Right lung (tissue), 5 donors: ENCODE results near the gene ISY1. TPM values are rescaled to one million over a fixed set of nuclear protein-coding genes. Genes with fewer than 3 reads are reported as not detected.
"Not testable (repeated sequence)": the region's sequence is repeated elsewhere in the genome, so short reads cannot be mapped to it uniquely, and the experiment has no call there.

Source experiments
- DNase-seq, 2 donors: peaks; one replicate each; pipeline ENCODE4 v3.0.0-alpha.2; 2013
- polyA plus RNA-seq, 5 donors: library from polyadenylated mRNA; unstranded; fragments of 120-200 nt; gene quantifications; one replicate each; pipeline versions ENCODE4 v1.2.1 to v1.2.3, GENCODE V29; 2013; ENCODE audit warnings: inconsistent platforms in 1 of 5, low replicate concordance in 1 of 5; ENCODE audit not compliant: insufficient read length in 5 of 5, insufficient read depth in 1 of 5

ISY1 gene
- polyA plus RNA-seq, 5 donors, result 48.5 to 66.6 (median 51.3) TPM

DNA sequence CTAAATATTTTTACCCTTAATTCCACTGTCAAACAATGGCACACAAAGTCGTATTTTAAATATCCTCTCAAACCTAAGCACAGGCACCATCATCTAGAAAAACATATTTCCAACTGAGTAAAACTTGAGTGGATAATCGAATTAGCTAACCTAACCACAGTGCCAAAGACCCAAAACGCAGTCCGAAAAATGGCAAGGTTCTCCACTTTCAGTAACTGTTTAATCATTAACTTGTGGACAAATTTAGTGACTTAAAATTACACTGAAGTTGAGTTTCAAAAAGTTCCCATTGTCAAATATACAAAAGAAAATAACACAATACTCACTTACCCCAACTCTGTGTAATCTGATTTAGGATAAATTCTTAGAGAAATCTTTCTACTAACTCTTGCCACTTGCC is 12.9 kb upstream of the ISY1 start:
- DNase-seq, result no peak

DNA sequence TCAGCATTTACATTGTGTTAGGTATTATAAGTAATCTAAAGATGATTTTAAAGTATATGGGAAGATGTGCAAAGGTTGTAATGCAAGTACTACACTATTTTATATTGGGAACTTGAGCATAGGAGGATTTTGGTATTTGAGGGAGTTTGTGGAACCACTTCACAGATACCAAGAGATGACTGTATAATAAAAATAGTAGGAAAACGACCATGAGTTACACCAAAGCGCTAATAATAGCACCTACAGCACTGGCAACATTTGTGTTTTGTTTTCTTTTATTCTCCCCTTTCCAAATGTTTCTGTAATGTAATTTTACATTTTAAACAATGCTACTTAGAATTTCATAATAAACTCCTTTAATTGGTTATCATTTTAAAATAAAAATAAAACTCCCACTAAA is 12.3 kb upstream of the ISY1 start:
- DNase-seq, result no peak

DNA sequence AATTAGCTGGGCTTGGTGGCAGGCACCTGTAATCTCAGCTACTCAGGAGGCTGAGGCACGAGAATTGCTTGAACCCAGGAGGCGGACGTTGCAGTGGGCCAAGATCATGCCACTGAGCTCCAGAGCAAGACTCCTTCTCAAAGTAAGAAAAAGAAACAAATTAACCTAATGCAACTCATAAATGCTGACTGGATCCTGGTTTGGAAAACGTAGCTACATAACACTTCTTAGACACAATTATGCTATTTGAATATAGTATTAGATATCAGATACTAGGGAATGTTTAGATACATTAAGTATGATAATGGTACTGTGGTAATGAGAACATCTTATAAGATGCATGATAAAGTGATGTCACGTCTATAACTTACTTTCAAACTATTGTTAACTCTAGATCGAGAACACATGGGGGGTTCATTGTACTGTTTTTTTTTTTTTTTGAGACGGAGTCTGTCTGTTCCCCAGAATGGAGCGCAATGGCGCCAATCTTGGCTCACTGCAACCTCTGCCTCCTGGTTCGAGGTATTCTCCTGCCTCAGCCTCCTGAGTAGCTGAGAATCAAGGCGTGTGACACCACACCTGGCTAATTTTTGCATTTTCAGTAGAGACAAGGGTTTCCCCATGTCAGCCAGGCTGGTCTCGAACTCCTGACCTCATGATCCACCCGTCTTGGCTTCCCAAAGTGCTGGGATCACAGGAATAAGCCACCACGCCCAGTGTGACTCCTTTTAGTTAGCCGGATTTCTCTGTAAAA is 5.9 kb upstream of the ISY1 start:
- no peak for DNase-seq

DNA sequence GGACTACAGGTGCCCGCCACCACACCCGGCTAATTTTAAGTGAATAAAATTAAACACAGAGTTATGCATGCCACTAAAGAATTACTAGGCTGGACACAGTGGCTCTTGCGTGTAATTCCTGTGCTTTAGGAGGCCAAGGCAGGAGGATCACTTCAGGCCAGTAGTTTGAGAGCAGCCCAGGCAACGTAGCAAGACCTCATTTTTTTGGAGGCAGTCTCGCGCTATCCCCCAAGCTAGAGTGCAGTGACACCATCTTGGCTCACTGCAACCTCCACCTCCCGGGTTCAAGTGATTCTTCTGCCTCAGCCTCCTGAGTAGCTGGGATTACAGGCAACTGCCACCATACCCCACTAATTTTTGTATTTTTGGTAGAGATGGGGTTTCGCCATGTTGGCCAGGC is 4.7 kb upstream of the ISY1 start:
- DNase-seq, result not testable (repeated sequence)

DNA sequence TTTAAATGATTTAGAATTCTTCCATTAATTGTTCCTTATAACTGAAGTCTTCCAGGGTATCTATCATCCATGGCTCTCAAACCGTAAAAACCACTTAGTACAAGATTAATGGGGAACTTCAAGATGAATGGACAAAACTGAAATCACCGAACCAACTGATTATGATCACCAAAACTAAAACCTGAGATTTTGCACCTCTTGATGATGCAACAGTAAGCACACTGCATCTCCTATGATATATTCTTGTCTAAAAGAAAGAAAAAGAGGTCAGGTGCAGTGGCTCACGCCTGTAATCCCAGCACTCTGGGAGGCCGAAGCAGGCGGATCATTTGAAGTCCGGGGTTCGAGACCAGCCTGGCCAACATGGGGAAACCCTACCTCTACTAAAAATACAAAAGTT is 3.6 kb upstream of the ISY1 start:
- no peak for DNase-seq

DNA sequence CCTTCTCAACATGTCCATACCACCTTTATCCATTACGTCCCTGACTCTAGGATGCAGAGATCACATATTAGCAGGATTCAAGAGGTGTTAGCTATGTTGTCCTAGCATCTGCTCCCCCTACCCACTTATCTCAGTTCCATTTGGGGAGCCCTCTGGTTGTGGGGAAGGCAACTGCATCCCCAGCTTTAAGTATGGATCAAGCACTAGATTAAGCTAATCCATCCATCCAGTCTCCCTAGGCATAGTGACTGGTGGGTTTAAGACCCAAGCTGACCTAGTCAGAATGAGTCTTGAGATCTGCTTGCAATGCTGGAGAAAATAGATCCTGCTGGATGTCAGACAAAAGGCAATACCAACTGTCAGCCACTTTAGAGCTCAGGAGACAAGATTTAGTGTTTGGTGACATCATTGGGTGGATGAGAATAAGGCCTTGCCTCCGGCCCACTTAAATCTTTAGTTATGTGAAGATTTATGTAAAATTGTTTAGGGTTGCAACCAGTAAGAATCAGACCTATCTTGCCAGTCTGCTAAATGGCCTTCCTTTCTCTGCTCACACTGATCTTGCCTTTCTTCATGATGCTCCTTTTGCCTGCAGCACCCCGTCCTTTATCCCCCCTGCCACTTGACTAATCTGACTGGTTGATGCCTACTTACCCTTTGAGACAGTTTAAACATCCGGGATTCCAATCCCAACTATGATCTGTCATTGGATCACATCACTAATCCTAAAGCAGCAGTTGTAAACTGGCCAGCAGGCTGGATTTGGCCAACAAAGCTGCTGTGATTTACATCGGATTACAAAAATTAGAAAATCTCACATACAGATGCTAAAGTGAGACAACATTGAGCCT is 2.1 kb upstream of the ISY1 start:
- DNase-seq, result no peak

DNA sequence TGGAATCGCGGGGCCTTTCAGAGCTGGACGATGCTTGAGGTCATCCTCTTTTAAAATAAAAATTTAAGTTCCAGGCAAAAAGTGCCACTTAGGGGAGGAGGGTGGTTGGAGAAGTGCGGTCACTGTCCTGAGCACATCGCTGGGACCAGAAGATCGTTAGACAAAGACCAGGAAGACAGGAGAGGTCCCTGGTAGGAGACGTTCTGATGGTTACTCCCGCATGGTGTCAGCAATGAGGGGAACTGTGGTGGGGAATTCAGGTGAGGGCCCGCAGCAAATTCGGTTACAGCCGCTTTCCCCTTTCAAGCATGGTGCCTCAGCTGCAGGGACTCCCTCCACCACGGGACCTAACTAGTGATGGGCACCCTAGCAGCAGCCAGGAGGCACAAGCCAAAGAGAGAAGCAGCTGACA is 1.0 kb upstream of the ISY1 start:
- DNase-seq, result peak; percentile 4 to 15

DNA sequence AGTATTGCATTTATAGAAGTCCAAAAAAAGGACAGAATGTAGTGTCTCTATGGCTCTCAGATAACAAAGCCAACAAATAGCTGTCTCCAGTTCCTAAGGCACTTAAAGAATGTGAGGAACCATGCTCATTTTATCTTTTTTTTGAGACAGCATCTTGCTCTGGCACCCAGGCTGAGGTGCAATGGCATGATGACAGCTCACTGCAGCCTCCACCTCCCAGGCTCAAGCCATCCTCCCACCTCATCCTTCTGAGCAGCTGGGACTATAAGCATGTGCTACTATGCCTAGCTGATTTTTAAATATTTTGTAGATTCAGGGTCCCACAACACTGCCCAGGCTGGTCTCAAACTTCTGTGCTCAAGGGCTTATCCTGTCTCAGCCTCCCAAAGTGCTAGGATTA is 16.1 kb downstream of the ISY1 start:
- DNase-seq, result no peak

DNA sequence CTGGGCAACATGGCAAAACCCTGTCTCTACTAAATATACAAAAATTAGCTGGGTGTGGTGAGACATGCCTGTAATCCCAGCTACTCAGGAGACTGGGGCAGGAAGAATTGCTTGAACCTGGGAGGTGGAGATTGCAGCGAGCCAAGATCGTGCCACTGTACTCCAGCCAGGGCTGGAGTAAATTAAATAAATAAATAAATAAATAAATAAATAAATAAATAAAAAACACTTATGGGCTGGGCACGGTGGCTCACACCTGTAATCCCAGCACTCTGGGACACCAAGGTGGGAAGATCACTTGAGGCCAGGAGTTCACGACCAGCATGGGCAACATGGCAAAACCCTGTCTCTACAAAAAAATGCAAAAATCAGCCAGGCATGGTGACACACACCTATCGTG is 19.9 kb downstream of the ISY1 start:
- DNase-seq, result not testable (repeated sequence)

DNA sequence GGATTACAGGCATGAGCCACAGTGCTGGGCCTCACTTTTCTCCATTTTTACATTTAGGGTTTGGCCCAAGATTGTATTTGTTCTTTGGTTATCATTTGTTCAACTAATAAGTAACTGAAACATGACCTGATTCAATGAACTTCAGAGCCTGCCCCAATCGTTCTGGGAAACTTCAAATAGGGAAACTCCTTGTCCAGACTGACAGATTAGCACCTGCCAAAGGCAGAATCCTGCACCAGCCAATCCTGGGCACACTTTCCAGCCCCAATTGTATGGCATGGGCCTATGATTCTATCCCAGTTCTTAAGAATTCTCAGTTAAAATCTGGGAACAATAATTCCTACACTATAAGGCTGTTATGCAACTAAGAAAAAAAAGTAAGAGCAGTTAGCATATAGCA is 21.0 kb downstream of the ISY1 start:
- DNase-seq, result no peak

DNA sequence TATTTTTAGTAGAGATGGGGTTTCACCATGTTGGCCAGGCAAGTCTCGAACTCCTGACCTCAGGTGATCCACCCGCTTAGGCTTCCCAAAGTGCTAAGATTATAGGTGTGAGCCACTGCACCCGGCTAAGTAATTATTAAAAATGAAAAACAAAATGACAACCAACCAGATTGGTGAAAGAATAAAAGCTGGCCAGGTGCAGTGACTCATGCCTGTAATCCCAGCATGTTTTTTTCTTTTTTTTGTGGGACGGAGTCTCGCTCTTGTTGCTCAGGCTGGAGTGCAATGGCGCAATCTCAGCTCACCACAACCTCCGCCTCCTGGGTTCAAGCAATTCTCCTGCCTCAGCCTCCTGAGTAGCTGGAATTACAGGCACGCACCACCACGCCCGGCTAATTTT is 24.6 kb downstream of the ISY1 start:
- DNase-seq, result not testable (repeated sequence)

DNA sequence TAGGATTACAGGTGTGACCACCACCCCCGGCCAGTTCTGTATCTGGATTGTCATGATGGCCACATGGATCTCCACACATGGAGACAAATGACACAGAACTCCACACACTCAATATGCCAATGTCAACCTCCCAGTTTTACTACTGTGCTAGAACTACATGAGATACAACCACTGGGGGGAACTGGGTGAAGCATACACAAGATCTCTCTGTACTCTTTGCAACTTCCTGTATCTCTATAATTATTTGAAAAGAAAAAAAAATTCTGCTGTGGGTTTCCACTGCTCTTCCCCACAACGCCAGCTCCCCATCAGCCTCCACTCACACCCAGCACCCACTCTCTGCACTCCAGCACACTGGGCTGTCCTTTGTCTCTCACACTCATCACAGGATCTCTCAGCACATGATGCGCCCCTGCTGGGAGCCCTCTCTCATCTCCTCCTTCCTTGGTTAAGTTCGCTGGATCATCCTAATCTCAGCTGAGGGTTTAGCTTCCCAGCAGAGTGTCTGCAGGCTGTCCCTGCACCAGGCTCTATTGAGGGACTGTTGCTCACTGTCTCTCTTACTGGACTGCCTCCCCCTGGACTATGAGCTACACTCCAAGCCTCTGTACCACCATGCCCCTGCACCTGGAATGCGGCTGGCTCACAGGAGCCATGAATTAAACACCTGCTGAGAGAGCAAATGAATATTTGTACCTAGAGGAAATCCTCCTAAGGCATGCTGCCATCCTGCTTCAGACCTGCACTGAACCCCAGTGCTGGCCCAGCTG is 28.6 kb downstream of the ISY1 start:
- DNase-seq, result no peak

DNA sequence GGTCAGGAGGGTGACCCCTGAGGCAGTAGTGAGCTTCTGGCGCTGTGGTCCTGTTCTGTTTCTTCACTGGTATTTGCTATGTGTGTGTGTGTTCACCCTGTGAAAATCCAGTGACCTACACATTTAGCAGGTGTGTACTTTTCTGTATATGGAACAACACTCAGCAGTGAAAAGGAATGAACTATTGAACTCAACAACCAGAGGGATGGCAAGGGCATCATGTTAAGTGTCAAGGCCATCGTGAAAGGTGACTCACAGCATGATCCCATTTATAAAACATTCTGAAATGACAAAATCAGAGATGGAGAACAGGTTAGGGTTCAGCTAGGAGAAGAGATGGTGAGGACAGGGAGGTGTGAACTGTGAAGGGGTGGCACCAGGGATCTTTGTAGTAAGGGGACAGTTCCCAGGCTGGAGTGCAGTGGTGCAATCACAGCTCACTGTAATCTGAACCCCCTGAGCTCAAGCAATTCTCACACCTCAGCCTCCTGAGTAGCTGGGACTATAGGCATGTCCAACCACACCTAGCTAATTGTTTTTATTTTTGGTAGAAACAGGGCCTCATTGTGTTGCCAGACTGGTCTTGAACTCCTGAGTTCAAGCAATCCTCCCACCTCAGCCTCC is 29.3 kb downstream of the ISY1 start:
- DNase-seq, result no peak

DNA sequence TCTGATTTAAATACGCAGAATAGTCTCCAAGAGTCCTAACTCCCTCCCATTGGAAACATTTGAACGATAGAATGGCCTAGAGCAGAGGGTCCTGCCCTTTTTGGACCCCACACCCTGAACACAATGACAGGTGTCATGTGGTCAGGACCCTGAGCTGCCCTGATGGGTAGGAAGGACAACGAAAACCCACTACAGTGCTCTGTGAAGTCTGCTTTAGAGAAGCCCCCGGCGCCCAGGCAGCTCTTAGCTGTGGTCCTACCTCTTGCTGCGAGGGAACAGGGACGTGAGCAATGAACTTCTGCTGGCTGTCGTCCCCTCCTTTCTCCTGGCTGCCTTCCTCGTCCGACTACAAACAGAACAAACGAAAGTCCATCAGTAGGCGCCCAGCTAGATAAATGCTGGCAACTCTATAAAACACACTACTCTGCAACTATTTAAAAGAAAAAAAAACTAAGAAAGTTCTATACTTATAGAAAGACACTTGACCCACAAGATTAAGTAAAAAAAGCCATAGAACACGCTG is 30.5 kb downstream of the ISY1 start:
- no peak for DNase-seq

DNA sequence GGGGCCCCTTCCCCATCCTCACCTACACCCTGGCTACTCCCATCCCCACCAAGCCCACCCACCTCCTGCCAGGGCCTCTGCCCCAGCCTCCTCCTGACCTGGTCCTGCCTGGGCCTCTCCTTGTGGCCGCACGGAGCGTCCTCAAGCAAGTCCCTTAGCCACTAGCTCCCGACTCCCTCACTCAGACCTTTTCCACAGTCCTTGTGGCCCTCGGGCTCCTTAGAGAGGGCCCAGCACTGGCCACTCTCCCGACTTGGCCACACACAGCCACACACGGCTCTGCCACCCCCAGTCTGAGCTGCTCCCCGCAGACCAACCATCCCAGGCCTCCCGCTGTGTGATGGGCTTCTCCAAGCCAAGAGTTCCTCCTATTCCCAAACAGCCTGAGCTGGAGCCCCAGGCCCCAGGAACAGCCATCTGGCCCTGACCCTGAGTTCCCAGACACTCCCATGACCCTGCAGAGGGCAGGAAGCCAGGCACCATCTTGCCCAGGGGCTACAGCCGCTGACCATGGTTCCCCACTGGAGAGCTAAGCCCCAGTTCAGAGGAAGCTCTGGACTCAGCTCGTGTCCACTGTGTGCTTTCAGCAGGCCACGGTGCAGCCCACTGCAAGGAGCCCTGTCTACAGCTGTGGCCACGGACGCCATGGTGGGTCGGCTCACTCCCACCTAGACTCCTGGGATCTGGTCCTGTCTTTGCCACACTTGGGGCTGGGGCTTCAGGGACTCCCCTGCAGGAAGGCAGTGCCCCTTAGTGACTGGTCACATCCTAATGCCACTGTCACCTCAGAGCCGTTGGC is 32.3 kb downstream of the ISY1 start:
- no peak for DNase-seq

DNA sequence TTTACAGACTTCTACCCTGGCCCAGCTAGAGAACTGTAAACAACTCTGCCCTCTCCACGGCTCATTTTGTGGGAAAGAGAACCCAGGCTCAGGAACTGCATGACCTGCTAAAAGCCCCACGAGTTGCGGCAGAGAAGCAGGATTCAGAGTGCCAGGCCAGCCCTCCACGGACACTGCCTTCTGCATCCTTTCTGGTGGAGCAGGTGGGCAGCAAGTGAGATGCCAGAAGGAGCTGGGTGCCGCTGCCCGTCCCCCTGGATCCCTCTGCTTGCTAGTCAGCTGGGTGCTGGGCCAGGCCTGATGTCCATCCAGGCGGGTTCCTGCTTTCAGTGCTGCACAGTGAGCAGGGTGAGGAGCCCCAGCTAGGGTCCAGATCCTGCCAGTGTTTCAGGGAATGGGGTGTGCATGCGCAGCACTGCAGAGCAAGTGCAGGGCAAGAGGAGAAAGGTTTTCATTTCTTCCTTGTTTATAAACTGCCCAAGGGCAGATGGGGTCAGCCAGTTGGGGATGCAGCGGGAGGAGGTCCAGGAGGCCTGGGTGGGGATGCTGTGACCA is 34.1 kb downstream of the ISY1 start:
- DNase-seq, result no peak

DNA sequence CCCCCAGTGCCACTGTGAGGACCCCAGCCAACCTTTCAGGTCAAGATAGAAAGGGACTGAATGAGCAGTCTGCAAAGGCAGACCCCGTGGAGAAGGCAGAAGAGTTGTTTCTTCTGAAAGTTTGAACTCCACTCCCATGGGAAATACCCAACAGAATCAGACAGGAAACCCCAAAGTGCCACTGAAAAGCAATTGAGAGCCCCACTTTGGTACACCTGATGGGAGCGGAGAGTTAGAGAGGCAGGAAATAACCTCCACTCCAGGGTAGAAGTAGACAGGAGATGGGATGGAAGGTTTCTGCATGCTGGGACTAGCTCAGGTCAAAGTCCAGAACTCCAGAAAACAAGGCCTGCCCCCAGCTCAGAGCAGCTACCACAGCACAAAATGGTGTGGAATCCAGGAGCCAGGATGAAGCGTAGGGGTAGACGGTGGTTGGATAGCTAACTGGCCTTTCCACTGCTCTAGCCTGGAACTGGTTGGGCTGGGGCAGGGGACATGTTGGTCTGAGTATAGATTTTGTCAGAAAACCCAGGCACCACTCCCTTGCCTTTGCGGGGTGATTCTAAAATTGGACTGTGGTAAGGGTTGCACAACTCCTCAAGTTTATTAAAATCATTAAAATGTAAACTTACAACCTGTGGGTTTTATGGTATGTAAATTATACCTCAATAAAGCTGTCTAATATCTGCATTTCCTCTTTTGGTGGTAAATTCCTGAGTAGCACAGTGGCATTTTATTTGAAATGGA is 37.4 kb downstream of the ISY1 start:
- no peak for DNase-seq

DNA sequence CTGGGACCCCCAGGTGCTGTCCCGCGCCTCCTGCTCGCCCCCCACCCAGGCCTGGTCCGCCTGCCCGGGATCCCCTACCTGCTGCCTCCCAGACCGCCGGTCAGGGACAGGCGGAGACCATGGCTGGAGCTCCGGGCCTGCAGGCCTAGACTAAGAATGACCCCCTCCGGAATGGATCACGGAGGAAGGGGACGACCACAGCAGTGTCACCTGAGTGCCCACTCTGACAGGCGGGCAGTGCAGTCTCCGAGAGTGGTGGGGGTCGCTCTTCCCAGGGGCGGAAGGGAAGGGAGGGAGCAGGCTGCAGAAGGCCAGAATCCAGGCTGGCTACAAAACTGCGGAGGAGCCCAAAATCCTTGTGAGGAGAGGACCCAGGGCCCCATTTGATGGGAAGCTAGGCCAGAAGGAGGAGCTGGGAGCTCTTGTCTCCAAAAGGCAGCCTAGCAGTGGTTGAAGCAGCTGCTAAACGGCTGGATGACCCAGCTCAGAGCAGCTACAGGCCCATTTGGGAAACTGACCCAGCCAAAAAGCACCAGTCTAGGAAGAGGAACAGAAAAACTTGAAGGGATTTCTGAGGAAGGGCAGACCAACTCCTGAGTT is 38.4 kb downstream of the ISY1 start:
- peak; percentile 33 to 39 for DNase-seq

DNA sequence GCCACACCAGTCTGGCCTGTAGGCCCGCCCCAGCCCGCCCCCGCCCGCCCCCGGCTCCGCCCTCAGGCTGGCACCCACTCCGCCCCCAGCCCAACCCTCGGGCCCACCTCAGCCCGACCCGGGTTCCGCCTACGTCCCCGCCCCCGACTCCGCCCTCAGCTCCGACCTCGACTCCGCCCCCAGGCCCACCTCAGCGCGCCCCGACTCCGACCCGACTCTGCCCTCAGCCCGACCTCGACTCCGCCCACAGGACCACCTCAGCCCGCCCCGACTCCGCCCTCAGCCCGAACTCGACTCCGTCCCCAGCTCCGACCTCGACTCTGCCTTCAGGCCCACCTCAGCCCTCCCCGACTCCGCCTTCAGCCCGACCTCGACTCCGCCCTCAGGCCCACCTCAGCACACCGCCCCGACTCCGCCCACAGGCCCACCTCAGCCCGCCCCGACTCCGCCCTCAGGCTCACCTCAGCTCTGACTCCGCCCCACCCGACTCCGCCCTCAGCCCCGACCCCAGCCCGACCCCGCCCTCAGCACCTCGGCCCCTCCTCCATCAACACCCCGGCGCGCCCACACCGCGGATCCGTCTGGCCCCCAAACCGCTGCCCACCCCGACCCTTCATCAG is 39.0 kb downstream of the ISY1 start, which contains the start of gene RAB43:
Gene RAB43, minus strand, starts transcription at position 13 of the 620 bp plus-strand sequence. CDS start 315 bp downstream, outside the sequence.
- peak; percentile 93 for DNase-seq
